Stimulated activated CD4-positive, alpha-beta T cell treated with anti-CD3 and anti-CD28 coated beads, TNF-alpha, amount 100 ng/mL, for 1 hour (primary cell): ENCODE data around the gene FANCD2.
"Not testable (repeated sequence)": the region's sequence is repeated elsewhere in the genome, so short reads cannot be mapped to it uniquely, and the experiment has no call there.

Experiments used
- DNase-seq, 3 donors: peaks; one replicate each; pipeline ENCODE4 v3.0.0-alpha.2; 2020; ENCODE audit warnings: low read depth in 3 of 3, low spot score in 1 of 3

The FANCD2 gene

GRCh38 chr3:10026084-10026890 lies at the start of gene FANCD2:
FANCD2 (plus strand) TSS chr3:10026437; CDS start chr3:10028658, 2,221 bp downstream.
- DNase-seq: peak; percentile 67 to 94 (median 77)

- no peak for DNase-seq
Measured at GRCh38 chr3:9976721-9977709, 49.2 kb upstream of the FANCD2 start.

GRCh38 chr3:9978710-9979305 lies 47.4 kb upstream of the FANCD2 start:
- DNase-seq: no peak

- DNase-seq: no peak
Measured at GRCh38 chr3:9980251-9980650, 46.0 kb upstream of the FANCD2 start.

- DNase-seq: no peak
Measured at GRCh38 chr3:9986230-9986725, 40.0 kb upstream of the FANCD2 start.

GRCh38 chr3:9994086-9994844 lies 32.0 kb upstream of the FANCD2 start:
- no peak for DNase-seq

- DNase-seq: no peak
Measured at GRCh38 chr3:10000686-10001085, 25.6 kb upstream of the FANCD2 start.

- DNase-seq: no peak
Measured at GRCh38 chr3:10002951-10003350, 23.3 kb upstream of the FANCD2 start.

- no peak for DNase-seq
Measured at GRCh38 chr3:10004506-10004905, 21.7 kb upstream of the FANCD2 start.

- no peak for DNase-seq
Measured at GRCh38 chr3:10004960-10005564, 21.2 kb upstream of the FANCD2 start.

GRCh38 chr3:10006048-10006761 lies 20.0 kb upstream of the FANCD2 start:
- DNase-seq: no peak

- DNase-seq: no peak
Measured at GRCh38 chr3:10006762-10007090, 19.5 kb upstream of the FANCD2 start.

- no peak for DNase-seq
Measured at GRCh38 chr3:10007126-10007782, 19.0 kb upstream of the FANCD2 start.

GRCh38 chr3:10008216-10008587 lies 18.0 kb upstream of the FANCD2 start:
- DNase-seq: not testable (repeated sequence)

- peak; percentile 43 to 70 (median 64) for DNase-seq
Measured at GRCh38 chr3:10008588-10009344, 17.5 kb upstream of the FANCD2 start.

- DNase-seq: no peak
Measured at GRCh38 chr3:10010421-10010877, 15.8 kb upstream of the FANCD2 start.

GRCh38 chr3:10010878-10011465 lies 15.3 kb upstream of the FANCD2 start:
- DNase-seq: peak; percentile 36 to 61 (median 47)

GRCh38 chr3:10011631-10012030 lies 14.6 kb upstream of the FANCD2 start:
- DNase-seq: no peak
